Peyer's patch (tissue), 4 donors: Measurements from ENCODE around the gene CLRN1.

Experiments
- POLR2A ChIP-seq, 2 donors: fragments of 450-650 bp; IDR thresholded peaks; one replicate each; pipeline ENCODE4 v1.5.1; 2017; ENCODE audit warnings: antibody characterized with exemption in 2 of 2, mild to moderate bottlenecking in 2 of 2, moderate library complexity in 2 of 2
- TF ChIP-seq, protein P1 (sequence below), 6 experiments: fragments of 450-650 bp in 4 of 6; fragments of 200-600 bp in 2 of 6; sonication (generic) in 1 of 6; IDR thresholded peaks; one replicate each; pipeline ENCODE4 v1.5.1; 2017 to 2019; ENCODE audit warnings: antibody characterized with exemption in 6 of 6, mild to moderate bottlenecking in 3 of 6, moderate library complexity in 1 of 6

GRCh38 chr3:150913133-150913922 lies 59.2 kb downstream of the CLRN1 start:
- TF ChIP-seq, protein P1, sequence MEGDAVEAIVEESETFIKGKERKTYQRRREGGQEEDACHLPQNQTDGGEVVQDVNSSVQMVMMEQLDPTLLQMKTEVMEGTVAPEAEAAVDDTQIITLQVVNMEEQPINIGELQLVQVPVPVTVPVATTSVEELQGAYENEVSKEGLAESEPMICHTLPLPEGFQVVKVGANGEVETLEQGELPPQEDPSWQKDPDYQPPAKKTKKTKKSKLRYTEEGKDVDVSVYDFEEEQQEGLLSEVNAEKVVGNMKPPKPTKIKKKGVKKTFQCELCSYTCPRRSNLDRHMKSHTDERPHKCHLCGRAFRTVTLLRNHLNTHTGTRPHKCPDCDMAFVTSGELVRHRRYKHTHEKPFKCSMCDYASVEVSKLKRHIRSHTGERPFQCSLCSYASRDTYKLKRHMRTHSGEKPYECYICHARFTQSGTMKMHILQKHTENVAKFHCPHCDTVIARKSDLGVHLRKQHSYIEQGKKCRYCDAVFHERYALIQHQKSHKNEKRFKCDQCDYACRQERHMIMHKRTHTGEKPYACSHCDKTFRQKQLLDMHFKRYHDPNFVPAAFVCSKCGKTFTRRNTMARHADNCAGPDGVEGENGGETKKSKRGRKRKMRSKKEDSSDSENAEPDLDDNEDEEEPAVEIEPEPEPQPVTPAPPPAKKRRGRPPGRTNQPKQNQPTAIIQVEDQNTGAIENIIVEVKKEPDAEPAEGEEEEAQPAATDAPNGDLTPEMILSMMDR (IDR thresholded peaks at IDR 0.05) = no peak
- TF ChIP-seq POLR2A (IDR thresholded peaks at IDR 0.05) = no peak
